Stimulated activated CD4-positive, alpha-beta T cell treated with anti-CD3 and anti-CD28 coated beads, TNF-alpha, amount 100 ng/mL, for 1 hour (primary cell): Measurements from ENCODE around the gene SLC4A1.

Experiments used
- DNase-seq, 3 donors: peaks; one replicate each; pipeline ENCODE4 v3.0.0-alpha.2; 2020; ENCODE audit warnings: low read depth in 3 of 3, low spot score in 1 of 3

Gene SLC4A1

GRCh38 chr17:44284024-44284400 is 16.1 kb upstream of the SLC4A1 start:
- DNase-seq, result no peak

GRCh38 chr17:44283344-44284023 is 15.5 kb upstream of the SLC4A1 start:
- DNase-seq, result no peak

GRCh38 chr17:44282264-44282663 is 14.3 kb upstream of the SLC4A1 start:
- DNase-seq, result no peak

GRCh38 chr17:44281570-44281969 is 13.6 kb upstream of the SLC4A1 start:
- DNase-seq, result no peak

GRCh38 chr17:44280392-44280937 is 12.5 kb upstream of the SLC4A1 start:
- no peak for DNase-seq

GRCh38 chr17:44279666-44280391 is 11.9 kb upstream of the SLC4A1 start:
- DNase-seq, result no peak

GRCh38 chr17:44279346-44279665 is 11.4 kb upstream of the SLC4A1 start:
- DNase-seq, result no peak

- DNase-seq, result no peak
Observed at GRCh38 chr17:44277976-44278375, 10.0 kb upstream of the SLC4A1 start.

- no peak for DNase-seq
Observed at GRCh38 chr17:44273607-44274006, 5.7 kb upstream of the SLC4A1 start.

- no peak for DNase-seq
Observed at GRCh38 chr17:44272954-44273353, 5.0 kb upstream of the SLC4A1 start.

GRCh38 chr17:44272321-44272951 is 4.5 kb upstream of the SLC4A1 start:
- no peak for DNase-seq

GRCh38 chr17:44269535-44270240 is 1.8 kb upstream of the SLC4A1 start:
- DNase-seq, result no peak

GRCh38 chr17:44268709-44269534 is 987 bp upstream of the SLC4A1 start:
- no peak for DNase-seq

- no peak for DNase-seq
Observed at GRCh38 chr17:44267165-44267455, 825 bp downstream of the SLC4A1 start.

GRCh38 chr17:44266402-44267164 is 1.4 kb downstream of the SLC4A1 start:
- no peak for DNase-seq

- no peak for DNase-seq
Observed at GRCh38 chr17:44263345-44263902, 4.5 kb downstream of the SLC4A1 start.

GRCh38 chr17:44262654-44263225 is 5.2 kb downstream of the SLC4A1 start:
- DNase-seq, result no peak

GRCh38 chr17:44260296-44260695 is 7.6 kb downstream of the SLC4A1 start:
- DNase-seq, result no peak

GRCh38 chr17:44258811-44259351 is 9.1 kb downstream of the SLC4A1 start:
- DNase-seq, result no peak
